ENCODE measurements around the gene APCDD1L.

APCDD1L gene

GRCh38 chr20:58466729-58467571 lies 48.2 kb downstream of the APCDD1L start:
- DNase-seq (ENCODE audit: low read depth): no peak

- DNase-seq (ENCODE audit: low read depth): no peak
Observed at GRCh38 chr20:58466095-58466708, 49.0 kb downstream of the APCDD1L start.

GRCh38 chr20:58464838-58465237 lies 50.4 kb downstream of the APCDD1L start:
- no peak for DNase-seq (ENCODE audit: low read depth)

GRCh38 chr20:58463256-58463655 lies 51.9 kb downstream of the APCDD1L start:
- DNase-seq (ENCODE audit: low read depth): no peak

GRCh38 chr20:58461899-58462298 lies 53.3 kb downstream of the APCDD1L start:
- DNase-seq (ENCODE audit: low read depth): no peak

GRCh38 chr20:58461104-58461503 lies 54.1 kb downstream of the APCDD1L start:
- no peak for DNase-seq (ENCODE audit: low read depth)

- no peak for DNase-seq (ENCODE audit: low read depth)
Observed at GRCh38 chr20:58459058-58459750, 56.0 kb downstream of the APCDD1L start.

- DNase-seq (ENCODE audit: low read depth): no peak
Observed at GRCh38 chr20:58458342-58459057, 56.7 kb downstream of the APCDD1L start.

- DNase-seq (ENCODE audit: low read depth): no peak
Observed at GRCh38 chr20:58457083-58457695, 58.0 kb downstream of the APCDD1L start.

- DNase-seq (ENCODE audit: low read depth): no peak
Observed at GRCh38 chr20:58454460-58454859, 60.7 kb downstream of the APCDD1L start.

- DNase-seq (ENCODE audit: low read depth): no peak
Observed at GRCh38 chr20:58453391-58453790, 61.8 kb downstream of the APCDD1L start.

GRCh38 chr20:58452667-58453255 lies 62.4 kb downstream of the APCDD1L start:
- DNase-seq (ENCODE audit: low read depth): no peak

- DNase-seq (ENCODE audit: low read depth): no peak
Observed at GRCh38 chr20:58450254-58450653, 64.9 kb downstream of the APCDD1L start.

GRCh38 chr20:58449681-58450221 lies 65.4 kb downstream of the APCDD1L start:
- DNase-seq (ENCODE audit: low read depth): no peak

GRCh38 chr20:58448958-58449357 lies 66.2 kb downstream of the APCDD1L start:
- DNase-seq (ENCODE audit: low read depth): no peak

GRCh38 chr20:58447511-58448391 lies 67.4 kb downstream of the APCDD1L start:
- peak; percentile 21 for DNase-seq (ENCODE audit: low read depth)

- no peak for DNase-seq (ENCODE audit: low read depth)
Observed at GRCh38 chr20:58446960-58447265, 68.3 kb downstream of the APCDD1L start.

GRCh38 chr20:58446264-58446959 lies 68.8 kb downstream of the APCDD1L start:
- no peak for DNase-seq (ENCODE audit: low read depth)

GRCh38 chr20:58444746-58445255 lies 70.4 kb downstream of the APCDD1L start:
- DNase-seq (ENCODE audit: low read depth): no peak

All from fibroblast of the conjunctiva (primary cell).